ENCODE data around the gene ELP1.
A peak's percentile ranks its signal among the peaks of the same experiment; 100 is the strongest.
"Not testable (repeated sequence)": the region's sequence is repeated elsewhere in the genome, so short reads cannot be mapped to it uniquely, and the experiment has no call there.

The ELP1 gene

GRCh38 chr9:108972186-108972585 lies 38.3 kb upstream of the ELP1 start:
- H3K79me2 ChIP-seq: no peaks in the 10 kb centered on the region
- H3K27ac ChIP-seq: no peak overlapping the region
- H3K9me3 ChIP-seq (ENCODE audit: control insufficient read depth, low read length): no peaks in the 10 kb centered on the region
- no peak overlapping the region for H2AFZ ChIP-seq
- H3K4me3 ChIP-seq (ENCODE audit: low read depth, low read length): no peak overlapping the region
- H3K36me3 ChIP-seq (ENCODE audit: control insufficient read depth, insufficient read depth, low read length): no peaks in the 10 kb centered on the region
- H3K27me3 ChIP-seq (ENCODE audit: control insufficient read depth, insufficient read depth, low read length): no peaks in the 10 kb centered on the region
- no peak for TF ChIP-seq CTCF (IDR thresholded peaks at IDR 0.05)
- H3K4me1 ChIP-seq: no peaks in the 10 kb centered on the region
- no peak overlapping the region for H3K9ac ChIP-seq
- H3K4me2 ChIP-seq (ENCODE audit: low read length): peak overlapping the region; percentile 19

GRCh38 chr9:108971392-108971791 lies 37.5 kb upstream of the ELP1 start:
- not testable (repeated sequence) for H3K4me2 ChIP-seq (ENCODE audit: low read length); H3K79me2 ChIP-seq; H3K27me3 ChIP-seq (ENCODE audit: control insufficient read depth, insufficient read depth, low read length); H3K9ac ChIP-seq; H3K9me3 ChIP-seq (ENCODE audit: control insufficient read depth, low read length); H3K27ac ChIP-seq; H3K4me1 ChIP-seq; H3K4me3 ChIP-seq (ENCODE audit: low read depth, low read length); H3K36me3 ChIP-seq (ENCODE audit: control insufficient read depth, insufficient read depth, low read length); H2AFZ ChIP-seq

- no peaks in the 10 kb centered on the region for H3K27me3 ChIP-seq (ENCODE audit: control insufficient read depth, insufficient read depth, low read length)
- H3K4me1 ChIP-seq: peaks cover 8% of the 10 kb centered on the region
- no peak overlapping the region for H3K4me3 ChIP-seq (ENCODE audit: low read depth, low read length)
- no peak for TF ChIP-seq CTCF (IDR thresholded peaks at IDR 0.05)
- no peaks in the 10 kb centered on the region for H3K9me3 ChIP-seq (ENCODE audit: control insufficient read depth, low read length)
- H2AFZ ChIP-seq: no peak overlapping the region
- H3K4me2 ChIP-seq (ENCODE audit: low read length): no peak overlapping the region
- H3K36me3 ChIP-seq (ENCODE audit: control insufficient read depth, insufficient read depth, low read length): no peaks in the 10 kb centered on the region
- H3K79me2 ChIP-seq: no peaks in the 10 kb centered on the region
- H3K9ac ChIP-seq: no peak overlapping the region
- no peak overlapping the region for H3K27ac ChIP-seq
These were observed 34.0 kb upstream of the ELP1 start for GRCh38 chr9:108967916-108968315.

- Histone ChIP-seq H3K79me2 (no peaks in the 10 kb centered on the region), H3K27ac (peak overlapping the region; percentile 8), H3K36me3 (ENCODE audit: control insufficient read depth, insufficient read depth, low read length) (no peaks in the 10 kb centered on the region), H2AFZ (peak overlapping the region; percentile 16), H3K9me3 (ENCODE audit: control insufficient read depth, low read length) (no peaks in the 10 kb centered on the region), H3K4me1 (peaks cover 8% of the 10 kb centered on the region), H3K27me3 (ENCODE audit: control insufficient read depth, insufficient read depth, low read length) (no peaks in the 10 kb centered on the region), H3K9ac (no peak overlapping the region), H3K4me2 (ENCODE audit: low read length) (no peak overlapping the region), H3K4me3 (ENCODE audit: low read depth, low read length) (no peak overlapping the region)
- TF ChIP-seq CTCF (IDR thresholded peaks at IDR 0.05): no peak
These were observed 29.7 kb upstream of the ELP1 start for GRCh38 chr9:108963459-108964143.

GRCh38 chr9:108961151-108961550 lies 27.2 kb upstream of the ELP1 start:
- no peak overlapping the region for H3K9ac ChIP-seq
- H3K4me3 ChIP-seq (ENCODE audit: low read depth, low read length): no peak overlapping the region
- H3K4me2 ChIP-seq (ENCODE audit: low read length): peak overlapping the region; percentile 18
- no peaks in the 10 kb centered on the region for H3K9me3 ChIP-seq (ENCODE audit: control insufficient read depth, low read length)
- TF ChIP-seq CTCF (IDR thresholded peaks at IDR 0.05): no peak
- no peak overlapping the region for H2AFZ ChIP-seq
- no peaks in the 10 kb centered on the region for H3K27me3 ChIP-seq (ENCODE audit: control insufficient read depth, insufficient read depth, low read length)
- H3K4me1 ChIP-seq: peaks cover 11% of the 10 kb centered on the region
- no peak overlapping the region for H3K27ac ChIP-seq
- no peaks in the 10 kb centered on the region for H3K79me2 ChIP-seq
- no peaks in the 10 kb centered on the region for H3K36me3 ChIP-seq (ENCODE audit: control insufficient read depth, insufficient read depth, low read length)

All from parathyroid adenoma (tissue), 2 donors.